Left cardiac atrium (tissue), 4 donors: ENCODE measurements around the gene GNB3. TPM values are rescaled to one million over a fixed set of nuclear protein-coding genes. Genes with fewer than 3 reads are reported as not detected.
A peak's percentile ranks its signal among the peaks of the same experiment; 100 is the strongest.

Experiments used
- ATAC-seq, 2 donors: fragments of 200-7000 bp; cut with Tn5 transposase; one replicate each; pipeline ENCODE4 v1.9.1; 2020; ENCODE audit warnings: mild to moderate bottlenecking in 2 of 2, moderate library complexity in 2 of 2
- DNase-seq: peaks from one replicate; pipeline ENCODE4 v3.0.0-alpha.2; 2020
- intact Hi-C, 2 donors: fragments of 100-400 bp; cut with DNase I; formaldehyde crosslinking; loops; one replicate each; pipeline versions ENCODE4 v1.14.1 to v1.15.1; 2022 to 2023
- long read RNA-seq: library from polyadenylated mRNA; unstranded; transcript quantifications from one replicate; pipeline ENCODE4 v2.0.0, GENCODE V29; 2021
- total RNA-seq, 2 donors: library from RNA; stranded (reverse); fragmentation: NEBNext Ultra II Directional; extraction: Animal tissue kit (Norgen Biotek cat#: 25700); gene quantifications; one replicate each; pipeline ENCODE4 v1.2.1, GENCODE V29; 2021
- donor health status: DM: no; HTN: yes; CAD: no.
- donor health status: DM: no; HTN: yes; CAD: no; lungs with severe emphysema.
- donor health status: DM: yes; HTN: yes; CAD: no.
- donor health status: Dilated cardiomyopathy.

The GNB3 gene
- 1 to 10 TPM; 2.3 to 5.8 TPM for total RNA-seq
- long read RNA-seq, partial matches to known transcripts = 1 of 1 reads
- long read RNA-seq, other reads (novel, unspliced or antisense) = 0 of 1 reads

DNA sequence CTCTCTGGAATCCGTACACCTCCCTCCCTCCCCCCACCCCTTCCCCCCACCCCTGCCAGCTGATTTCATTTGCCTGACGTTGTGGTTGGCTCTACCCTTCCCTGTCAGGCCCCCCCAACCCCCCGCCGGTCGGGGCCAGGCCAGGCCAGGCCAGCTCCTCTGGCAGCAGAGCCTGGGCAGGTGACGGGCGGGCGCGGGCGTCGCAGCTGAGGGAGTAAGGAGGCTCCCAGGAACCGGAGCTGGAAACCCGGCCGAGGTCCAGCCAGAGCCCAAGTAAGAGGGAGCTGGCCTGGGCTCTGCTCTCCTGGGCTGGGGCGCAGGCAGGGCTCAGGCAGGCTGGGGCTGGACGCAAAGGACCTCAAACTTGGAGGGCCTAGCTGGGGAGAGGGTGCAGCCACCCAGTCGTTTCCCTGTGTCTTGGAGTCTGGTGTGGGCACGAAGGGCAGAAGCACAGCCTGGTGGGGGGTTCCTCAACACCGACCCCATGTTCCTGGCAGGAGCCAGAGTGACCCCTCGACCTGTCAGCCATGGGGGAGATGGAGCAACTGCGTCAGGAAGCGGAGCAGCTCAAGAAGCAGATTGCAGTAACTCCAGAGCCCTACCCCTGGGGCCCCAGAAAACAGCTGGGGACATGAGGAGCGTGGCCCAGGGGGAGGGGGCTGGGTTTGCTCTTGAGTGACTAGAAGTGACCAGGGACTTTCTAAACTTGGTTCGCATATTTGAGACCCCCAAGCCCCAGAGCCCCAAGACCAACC is at the start of gene GNB3:
TSS of gene GNB3 (plus strand) at position 165 of the 755 bp plus-strand sequence. CDS start at position 528, 363 bp downstream.
- DNase-seq = no peak
- peak; percentile 34 to 76 for ATAC-seq
- intact Hi-C loops = no loop called here

DNA sequence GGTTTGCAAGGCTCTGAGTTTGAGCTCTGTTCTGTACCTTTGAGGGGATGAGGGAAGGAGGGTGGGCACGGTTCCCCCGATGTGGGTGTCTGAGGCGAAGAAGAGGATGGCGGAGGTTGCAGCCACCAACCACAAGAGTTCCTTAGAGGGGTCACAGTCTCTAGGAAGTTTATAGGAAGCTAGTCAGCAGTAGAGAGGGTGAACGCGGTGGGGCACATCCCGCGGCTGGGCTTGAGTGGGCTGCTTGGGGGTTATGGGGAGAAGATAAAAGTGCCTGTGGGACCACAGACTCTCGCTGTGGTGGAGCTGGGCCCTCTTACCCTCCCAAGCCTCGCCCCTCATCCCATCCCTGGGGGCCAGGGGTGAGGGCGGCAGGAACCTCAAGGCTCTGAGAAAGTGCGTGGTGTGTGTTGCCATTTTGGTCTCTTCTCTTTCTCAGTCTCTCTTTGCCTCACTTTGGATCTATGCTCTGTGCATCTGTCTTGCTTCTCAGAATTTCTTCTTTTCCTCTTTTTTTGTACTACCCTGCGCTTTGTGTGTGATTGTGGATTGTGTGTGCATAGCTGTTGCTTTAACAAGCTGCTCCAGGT is 48.7 kb upstream of the GNB3 start:
- ATAC-seq (no peak), DNase-seq (no peak)
- intact Hi-C loops = no loop called here

DNA sequence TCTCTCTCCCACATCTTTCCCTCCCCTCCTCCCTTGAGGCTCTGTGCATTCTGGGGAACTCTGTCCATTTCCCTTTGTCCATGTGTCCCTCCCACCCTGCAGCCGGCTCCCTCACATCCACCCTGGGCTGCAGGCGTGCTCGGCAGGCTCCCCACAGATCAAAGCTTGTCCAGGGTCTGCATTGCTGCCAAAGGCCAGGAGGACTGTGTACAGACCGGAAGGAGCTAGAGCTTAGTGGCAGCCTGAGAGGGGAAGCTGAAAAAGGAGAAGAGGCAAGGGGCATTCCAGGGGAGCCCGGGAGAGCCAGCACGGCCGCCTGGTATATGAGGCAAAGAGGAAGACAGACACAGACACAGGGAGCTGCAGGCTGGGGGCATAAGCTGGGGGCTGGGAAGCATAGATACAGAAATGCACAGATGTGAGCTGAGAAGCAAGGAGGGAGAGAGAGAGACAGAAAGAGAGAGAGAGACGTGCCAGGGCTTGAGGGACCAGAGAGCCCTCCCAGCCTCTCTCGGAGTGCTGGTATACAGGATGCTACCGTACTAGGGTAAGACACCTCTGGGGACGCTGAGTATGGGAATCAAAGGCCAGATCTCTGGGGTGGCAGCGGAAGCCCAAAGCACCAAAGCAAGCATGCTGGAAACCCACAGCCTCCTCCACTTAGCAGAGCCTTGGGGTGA is 48.1 kb upstream of the GNB3 start:
- no peak for DNase-seq
- peak; percentile 41 to 78 for ATAC-seq
- intact Hi-C loops = no loop called here

DNA sequence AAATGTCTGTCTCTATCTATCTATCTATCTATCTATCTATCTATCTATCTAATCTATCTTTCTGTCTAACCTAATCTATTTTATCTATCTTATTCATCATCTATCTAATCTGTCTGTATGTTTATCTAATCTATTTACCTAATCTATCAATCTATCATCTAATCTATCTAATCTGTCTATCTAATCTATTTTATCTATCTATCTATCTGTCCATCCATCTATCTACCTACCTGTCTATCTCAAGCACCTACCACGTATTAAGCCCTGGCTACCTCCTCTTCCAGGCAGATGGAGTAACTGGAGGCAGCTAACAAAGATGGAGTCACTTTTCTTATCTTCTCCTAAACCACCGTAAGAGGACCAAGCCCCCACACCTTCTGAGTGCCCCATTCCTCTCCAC is 45.6 kb upstream of the GNB3 start:
- intact Hi-C loops = no loop called here
- ATAC-seq (no peak), DNase-seq (no peak)

DNA sequence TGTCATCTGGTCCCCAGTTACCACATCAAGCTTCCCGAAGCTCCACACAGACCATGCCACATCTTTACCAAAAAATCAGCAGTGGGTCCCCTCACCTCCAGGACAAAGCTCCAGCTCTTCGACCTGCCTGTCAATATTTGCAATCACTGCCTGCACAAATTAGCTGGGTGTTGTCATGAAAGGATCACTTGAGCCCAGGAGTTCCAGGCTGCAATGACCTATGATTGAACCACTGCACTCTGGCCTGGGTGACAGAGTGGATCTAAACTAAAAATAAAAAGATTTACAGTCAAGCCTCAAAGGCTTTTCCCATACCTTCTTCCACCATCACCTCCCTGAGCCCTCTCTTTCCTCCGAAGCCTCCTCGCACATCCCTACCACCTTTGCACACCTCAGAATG is 44.1 kb upstream of the GNB3 start:
- ATAC-seq = no peak
- no peak for DNase-seq
- intact Hi-C loops = no loop called here

DNA sequence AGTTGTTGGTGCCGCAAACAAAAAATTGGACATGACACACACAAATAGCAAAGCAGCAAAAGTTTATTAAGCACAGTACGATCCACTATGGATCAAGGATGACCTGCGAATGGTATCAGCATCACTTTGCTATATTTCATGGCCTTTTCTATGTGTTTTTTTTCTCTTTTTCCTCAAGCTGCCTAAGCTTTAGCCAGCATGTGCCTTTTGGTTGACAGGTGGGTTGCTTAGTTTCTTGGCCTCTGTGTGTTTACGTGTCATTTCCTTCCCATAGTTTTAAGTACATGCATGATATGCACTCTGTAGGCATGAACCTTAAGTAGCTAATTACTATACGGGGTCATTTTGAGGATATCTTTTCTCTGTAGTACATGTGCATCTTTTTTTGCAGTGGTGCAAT is 41.6 kb upstream of the GNB3 start:
- DNase-seq (no peak), ATAC-seq (no peak)
- intact Hi-C loops = no loop called here

DNA sequence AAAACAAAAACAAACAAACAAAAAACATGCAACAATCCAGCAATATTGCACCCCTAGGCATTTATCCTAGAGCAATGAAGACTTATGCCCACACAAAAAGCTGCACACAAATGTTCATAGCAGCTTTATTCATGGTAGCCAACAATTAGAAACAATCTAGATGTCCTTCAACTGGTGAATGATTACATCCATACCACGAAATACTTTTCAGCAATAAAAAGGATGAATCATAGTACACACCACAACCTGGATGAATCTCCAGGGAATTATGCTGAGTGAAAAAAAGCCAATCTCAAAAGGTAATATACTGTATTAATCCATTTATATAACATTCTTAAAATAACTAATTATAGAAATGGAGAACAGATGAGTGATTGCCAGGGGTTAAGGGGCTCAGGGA is 33.6 kb upstream of the GNB3 start:
- intact Hi-C loops = no loop called here
- ATAC-seq = no peak

DNA sequence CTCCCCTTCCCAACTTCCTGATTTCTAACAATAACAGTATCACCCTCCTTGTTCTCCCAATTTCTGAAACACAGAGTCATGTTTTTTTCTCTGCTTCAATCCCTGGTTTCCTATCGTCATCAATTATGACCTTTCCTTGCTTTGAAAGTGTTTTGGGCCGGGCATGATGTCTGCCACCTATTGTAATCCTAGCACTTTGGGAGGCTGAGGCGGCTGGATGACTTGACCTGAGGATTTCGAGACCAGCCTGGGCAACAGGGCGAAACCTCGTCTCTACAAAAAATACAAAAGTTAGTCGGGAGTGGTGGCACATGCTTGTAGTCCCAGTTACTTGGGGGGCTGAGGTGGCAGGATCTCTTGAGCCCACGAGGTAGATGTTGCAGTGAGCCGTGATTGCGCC is 31.7 kb upstream of the GNB3 start:
- DNase-seq (no peak), ATAC-seq (no peak)
- intact Hi-C loops = no loop called here

More for the DNA sequence above, 33.6 kb upstream of the GNB3 start:
- no peak for DNase-seq

DNA sequence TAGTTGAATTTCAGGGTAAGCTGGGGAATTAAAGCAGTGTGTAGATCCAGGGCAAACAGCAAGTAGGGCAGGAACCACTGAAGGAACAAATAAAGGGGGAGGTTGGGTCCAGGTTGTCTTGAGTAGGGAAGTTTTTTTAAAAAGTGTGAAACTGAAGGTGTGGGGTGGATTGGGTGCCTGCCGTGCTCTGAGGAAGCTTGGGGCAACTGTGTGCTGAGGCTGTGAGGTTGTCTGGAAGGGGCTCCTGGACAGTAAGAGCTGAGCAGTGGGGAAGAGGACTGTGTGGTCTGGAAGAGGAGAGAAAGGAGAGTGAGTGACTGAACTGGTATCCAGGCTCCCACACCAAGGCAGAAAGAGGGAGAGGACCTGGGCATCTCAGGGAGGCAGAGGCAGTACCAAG is 30.0 kb upstream of the GNB3 start:
- ATAC-seq (no peak), DNase-seq (no peak)
- intact Hi-C loops = no loop called here

DNA sequence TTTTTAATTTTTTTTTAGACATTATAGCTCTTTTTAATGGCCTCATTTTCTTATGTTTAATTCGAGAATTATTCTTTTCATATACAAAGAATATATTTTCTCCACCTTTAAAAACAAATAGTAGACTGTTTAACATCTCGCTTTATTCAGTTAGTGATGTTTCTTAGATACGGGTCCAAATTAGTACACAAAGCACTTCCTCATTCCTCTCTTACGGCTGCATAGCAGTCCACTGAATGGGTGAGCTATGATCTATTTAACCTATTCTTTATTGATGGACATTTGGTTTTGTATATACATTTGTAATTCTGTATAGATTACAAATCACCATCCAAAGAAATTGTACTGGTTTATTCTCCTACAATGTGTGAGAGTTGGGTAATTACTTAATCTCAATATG is 27.4 kb upstream of the GNB3 start:
- intact Hi-C loops = no loop called here
- no peak for DNase-seq
- ATAC-seq = no peak

DNA sequence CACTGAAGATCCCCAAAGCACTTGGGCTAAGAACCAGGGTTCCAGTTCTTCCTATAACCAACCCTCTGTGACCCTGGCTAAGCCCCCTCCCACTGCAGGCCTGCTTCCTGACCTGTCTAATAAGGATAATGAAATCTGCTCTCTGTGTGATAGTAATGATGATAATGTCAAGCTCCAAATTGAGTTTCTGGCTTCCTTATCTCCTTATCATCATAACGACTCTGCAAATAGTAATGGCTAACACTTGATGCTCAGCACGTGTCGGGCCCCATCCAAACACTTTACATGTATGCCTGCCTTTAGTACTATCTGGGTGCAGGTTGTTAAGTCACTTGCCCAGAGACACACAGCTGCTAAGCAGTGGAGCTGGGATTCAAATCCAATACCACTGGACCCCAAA is 24.1 kb upstream of the GNB3 start:
- DNase-seq (no peak), ATAC-seq (no peak)
- intact Hi-C loops = no loop called here

DNA sequence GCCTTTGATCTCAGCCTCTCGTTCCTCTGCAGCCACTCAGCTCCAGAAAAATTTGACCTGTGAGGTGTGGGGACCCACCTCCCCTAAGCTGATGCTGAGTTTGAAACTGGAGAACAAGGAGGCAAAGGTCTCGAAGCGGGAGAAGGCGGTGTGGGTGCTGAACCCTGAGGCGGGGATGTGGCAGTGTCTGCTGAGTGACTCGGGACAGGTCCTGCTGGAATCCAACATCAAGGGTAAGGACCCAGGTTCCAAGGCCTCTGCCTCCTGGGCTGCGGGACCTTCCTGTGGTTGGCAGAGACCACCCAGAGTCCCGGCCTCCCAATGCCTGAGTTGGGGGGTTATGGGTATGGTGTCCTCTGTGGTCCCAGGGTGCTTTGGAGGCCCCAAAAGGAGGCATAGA is 23.6 kb upstream of the GNB3 start:
- no peak for DNase-seq
- ATAC-seq = no peak
- intact Hi-C loops = no loop called here

DNA sequence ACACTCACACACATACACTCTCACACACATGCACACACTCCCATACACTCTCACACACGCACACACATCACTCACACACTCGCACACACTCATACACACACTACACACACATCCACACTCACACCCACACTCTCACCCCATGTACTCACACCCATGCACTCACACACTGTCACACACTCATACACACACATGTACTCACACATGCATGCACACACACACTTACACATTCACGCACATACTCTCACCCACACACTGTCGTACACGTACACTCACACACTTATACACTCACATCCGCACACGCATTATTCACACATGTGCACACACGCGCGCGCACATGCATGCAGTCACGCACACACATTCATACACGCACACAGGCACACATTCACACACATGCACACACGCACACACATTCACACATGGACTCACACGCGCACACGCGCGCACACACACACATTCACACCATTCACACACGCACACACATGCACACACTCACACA is 23.0 kb upstream of the GNB3 start:
- intact Hi-C loops = no loop called here
- ATAC-seq (no peak), DNase-seq (no peak)

DNA sequence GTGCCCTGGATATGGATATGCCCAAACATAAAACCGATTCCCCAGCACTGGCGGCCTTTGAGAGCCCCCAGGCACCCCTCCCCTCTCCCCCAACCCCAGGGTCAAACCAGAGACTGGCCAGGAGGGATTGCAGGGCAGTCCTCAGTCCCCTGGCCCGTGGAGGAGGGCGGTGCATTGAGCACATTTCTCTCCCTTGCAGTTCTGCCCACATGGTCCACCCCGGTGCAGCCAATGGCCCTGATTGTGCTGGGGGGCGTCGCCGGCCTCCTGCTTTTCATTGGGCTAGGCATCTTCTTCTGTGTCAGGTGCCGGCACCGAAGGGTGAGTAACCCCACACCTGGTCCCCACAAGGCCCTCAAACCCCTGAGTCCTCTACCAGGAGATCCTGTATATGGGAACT is 22.5 kb upstream of the GNB3 start:
- ATAC-seq = no peak
- DNase-seq = no peak
- intact Hi-C loops = no loop called here

DNA sequence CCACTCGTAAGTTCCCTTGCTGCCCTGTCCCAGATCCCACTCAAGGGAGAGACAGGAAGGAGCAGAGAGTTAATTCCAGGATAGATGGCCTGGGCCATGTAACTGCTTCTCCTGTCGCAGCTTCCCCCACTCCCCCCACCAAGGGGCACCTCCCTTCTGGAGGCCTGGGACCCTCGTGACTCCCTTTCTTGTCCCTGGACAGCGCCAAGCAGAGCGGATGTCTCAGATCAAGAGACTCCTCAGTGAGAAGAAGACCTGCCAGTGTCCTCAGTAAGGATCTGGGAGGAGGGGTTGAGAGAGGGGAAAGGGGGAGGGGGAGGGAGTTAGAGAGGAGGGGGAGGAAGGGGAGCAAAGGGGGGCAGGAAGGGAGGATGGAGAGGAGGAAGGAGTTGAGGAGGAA is 22.1 kb upstream of the GNB3 start:
- intact Hi-C loops = no loop called here
- ATAC-seq = no peak
- DNase-seq = no peak

DNA sequence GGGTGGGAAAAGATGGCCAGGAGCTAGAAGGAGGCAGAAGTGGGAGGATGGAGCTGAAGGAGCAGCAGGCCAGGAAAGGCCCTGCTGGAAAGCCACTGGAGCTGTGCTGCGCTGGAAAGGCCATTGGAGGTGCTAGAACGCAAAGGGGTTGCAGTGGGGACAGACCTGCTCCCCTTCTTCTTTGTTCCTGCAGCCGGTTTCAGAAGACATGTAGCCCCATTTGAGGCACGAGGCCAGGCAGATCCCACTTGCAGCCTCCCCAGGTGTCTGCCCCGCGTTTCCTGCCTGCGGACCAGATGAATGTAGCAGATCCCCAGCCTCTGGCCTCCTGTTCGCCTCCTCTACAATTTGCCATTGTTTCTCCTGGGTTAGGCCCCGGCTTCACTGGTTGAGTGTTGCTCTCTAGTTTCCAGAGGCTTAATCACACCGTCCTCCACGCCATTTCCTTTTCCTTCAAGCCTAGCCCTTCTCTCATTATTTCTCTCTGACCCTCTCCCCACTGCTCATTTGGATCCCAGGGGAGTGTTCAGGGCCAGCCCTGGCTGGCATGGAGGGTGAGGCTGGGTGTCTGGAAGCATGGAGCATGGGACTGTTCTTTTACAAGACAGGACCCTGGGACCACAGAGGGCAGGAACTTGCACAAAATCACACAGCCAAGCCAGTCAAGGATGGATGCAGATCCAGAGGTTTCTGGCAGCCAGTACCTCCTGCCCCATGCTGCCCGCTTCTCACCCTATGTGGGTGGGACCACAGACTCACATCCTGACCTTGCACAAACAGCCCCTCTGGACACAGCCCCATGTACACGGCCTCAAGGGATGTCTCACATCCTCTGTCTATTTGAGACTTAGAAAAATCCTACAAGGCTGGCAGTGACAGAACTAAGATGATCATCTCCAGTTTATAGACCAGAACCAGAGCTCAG is 21.4 kb upstream of the GNB3 start:
- ATAC-seq (no peak), DNase-seq (no peak)
- intact Hi-C loops = loop anchor here (10.0 kb wide), 2 partner anchors 65 to 205 kb away; partner anchors contain the start of gene MLF2 (in 1 of the 2)

DNA sequence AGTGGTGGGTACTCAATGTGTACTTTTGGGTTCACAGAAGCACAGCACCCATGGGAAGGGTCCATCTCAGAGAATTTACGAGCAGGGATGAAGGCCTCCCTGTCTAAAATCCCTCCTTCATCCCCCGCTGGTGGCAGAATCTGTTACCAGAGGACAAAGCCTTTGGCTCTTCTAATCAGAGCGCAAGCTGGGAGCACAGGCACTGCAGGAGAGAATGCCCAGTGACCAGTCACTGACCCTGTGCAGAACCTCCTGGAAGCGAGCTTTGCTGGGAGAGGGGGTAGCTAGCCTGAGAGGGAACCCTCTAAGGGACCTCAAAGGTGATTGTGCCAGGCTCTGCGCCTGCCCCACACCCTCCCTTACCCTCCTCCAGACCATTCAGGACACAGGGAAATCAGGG is 20.6 kb upstream of the GNB3 start:
- DNase-seq (no peak), ATAC-seq (no peak)
- intact Hi-C loops = loop anchor here (10.0 kb wide), 2 partner anchors 65 to 205 kb away; partner anchors contain the start of gene MLF2 (in 1 of the 2)

DNA sequence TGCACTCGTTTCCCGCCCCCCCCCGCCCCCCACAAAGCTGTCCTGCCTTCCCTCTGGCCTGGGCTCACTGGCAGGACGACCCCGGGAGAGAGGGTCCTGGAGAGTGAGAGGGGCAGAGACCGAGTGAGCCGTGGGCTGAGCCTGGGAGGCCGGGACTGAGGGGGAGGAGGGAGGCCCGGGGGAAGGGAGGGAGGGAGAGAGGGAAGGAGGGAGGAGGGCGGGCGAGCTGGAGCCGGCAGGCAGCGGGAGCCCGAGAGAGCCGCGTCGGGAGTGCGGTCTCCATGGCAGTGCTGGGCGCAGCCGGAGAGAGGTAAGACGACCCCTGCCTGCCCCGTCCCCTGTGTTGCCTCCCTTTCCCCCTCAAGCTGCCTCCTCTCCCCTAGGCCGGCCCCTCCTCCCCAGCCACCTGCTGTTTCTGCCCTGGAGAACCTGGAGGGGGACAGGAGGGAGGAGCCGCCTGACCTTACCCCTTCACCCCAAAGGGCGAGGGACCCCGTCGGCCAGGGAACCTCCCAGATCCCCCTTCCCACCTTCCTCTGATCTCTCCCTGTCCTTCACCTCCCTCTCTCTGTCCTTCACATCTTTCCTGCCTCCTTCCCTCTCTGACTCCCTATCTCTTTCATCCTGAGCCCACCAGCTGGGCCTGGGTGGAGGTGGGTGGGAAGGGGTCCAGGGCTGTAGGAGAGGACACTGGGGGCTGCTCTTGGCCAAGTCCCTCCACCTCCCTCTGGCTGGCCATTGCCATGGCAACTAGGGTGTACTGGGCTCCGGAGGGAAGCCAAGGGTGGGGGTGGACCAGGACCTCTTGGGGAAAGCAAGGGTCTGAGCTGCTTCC is 18.9 kb upstream of the GNB3 start, which contains the start of gene GPR162:
TSS of gene GPR162 (plus strand) at position 231 of the 835 bp plus-strand sequence. CDS start 2,078 bp downstream, outside the sequence.
- ATAC-seq (peak; percentile 56 to 64), DNase-seq (peak; percentile 63)
- intact Hi-C loops = loop anchor here (10.0 kb wide), 2 partner anchors 67 to 207 kb away; partner anchors contain the start of gene MLF2 (in 1 of the 2)
